ENCODE results near the gene NMT1. TPM values are rescaled to one million over a fixed set of nuclear protein-coding genes. Genes with fewer than 3 reads are reported as not detected.

The NMT1 gene
- total and polyA plus RNA-seq, 2 experiments from 2014 or later = 95.6 to 298 TPM

GRCh38 chr17:45139533-45139920 is 78.4 kb downstream of the NMT1 start:
- Mint-ChIP-seq H3K4me1 (peaks cover 18% of the 10 kb centered on the region), H3K36me3 (ENCODE audit: low read depth) (peaks cover 3% of the 10 kb centered on the region; the same call in 1 of the 3 replicates), H3K4me3 (no peak overlapping the region), H3K27me3 (ENCODE audit: insufficient read depth, low read depth, poor library complexity) (peaks cover 18% of the 10 kb centered on the region), H3K27ac (no peak overlapping the region), H3K9me3 (no peaks in the 10 kb centered on the region)
- ATAC-seq (no peak), DNase-seq (ENCODE audit: low spot score) (no peak)
- Histone ChIP-seq H3K27me3 (ENCODE audit: insufficient read depth) (no peaks in the 10 kb centered on the region), H2AFZ (no peak overlapping the region), H3K36me3 (ENCODE audit: insufficient read depth) (no peaks in the 10 kb centered on the region), H3K9me2 (ENCODE audit: insufficient read depth) (no peaks in the 10 kb centered on the region), H3K4me1 (ENCODE audit: insufficient read depth) (peaks cover 3% of the 10 kb centered on the region; the same call in 1 of the 2 replicates), H3K4me3 (no peak overlapping the region), H3K79me2 (replicated peaks; ENCODE audit: insufficient read depth) (no peaks in the 10 kb centered on the region), H3K4me2 (no peak overlapping the region), H3K27ac (ENCODE audit: low read depth) (no peak overlapping the region), H4K20me1 (replicated peaks; ENCODE audit: insufficient read depth) (no peaks in the 10 kb centered on the region), H3F3A (replicated peaks; ENCODE audit: low read depth) (peaks cover 6% of the 10 kb centered on the region; the same call in 1 of the 2 replicates)
- TF ChIP-seq CTCF (conservative IDR thresholded peaks at IDR 0.05; ENCODE audit: low read depth in 2 of 2) (no peak), ETS1 (IDR thresholded peaks at IDR 0.05) (no peak), ZNF331 (CRISPR knock-in tag; IDR thresholded peaks at IDR 0.05; ENCODE audit: low read depth) (no peak), REST (IDR thresholded peaks at IDR 0.05; ENCODE audit: unreplicated experiment) (no peak), EZH2phosphoT487 (IDR thresholded peaks at IDR 0.05; ENCODE audit: unreplicated experiment) (no peak), EZH2 (IDR thresholded peaks at IDR 0.05; ENCODE audit: low read depth, unreplicated experiment) (no peak), STAT1 (IDR thresholded peaks at IDR 0.05; ENCODE audit: unreplicated experiment) (no peak), ZNF114 (CRISPR knock-in tag; IDR thresholded peaks at IDR 0.05) (no peak), ZNF462 (CRISPR knock-in tag; IDR thresholded peaks at IDR 0.05) (no peak)
